WTC11 (cell line): Measurements from ENCODE around the gene TESK2. TPM values are rescaled to one million over a fixed set of nuclear protein-coding genes. Genes with fewer than 3 reads are reported as not detected.

Experiments
- ATAC-seq: fragments of 200-7000 bp; cut with Tn5 transposase; 2 replicates; pipeline ENCODE4 v1.10.0; 2021; ENCODE audit warnings: mild to moderate bottlenecking, moderate library complexity
- CTCF ChIA-PET: fragments of 300-600 bp; sonication (Branson Sonifier 250); formaldehyde crosslinking; loops from one replicate; lab custom pipeline; 2021; ENCODE audit warnings: antibody characterized with exemption; lab: Charles Lee
- POLR2A ChIA-PET: fragments of 350-600 bp; sonication (Branson Sonifier 250); formaldehyde crosslinking; loops from one replicate; lab custom pipeline; 2021; ENCODE audit warnings: antibody characterized with exemption; lab: Charles Lee
- DNase-seq: peaks from one replicate; pipeline ENCODE4 v3.0.0; 2021; ENCODE audit warnings: low spot score
- H3K27ac Mint-ChIP-seq: 2 replicates; pipeline ENCODE4 v1.8.0; 2021; ENCODE audit warnings: mixed read lengths
- H3K27me3 Mint-ChIP-seq: 2 replicates; pipeline ENCODE4 v1.8.0; 2021; ENCODE audit warnings: low read depth, mild to moderate bottlenecking, moderate library complexity, mixed read lengths
- H3K36me3 Mint-ChIP-seq: 2 replicates; pipeline ENCODE4 v1.8.0; 2021; ENCODE audit warnings: mixed read lengths
- H3K4me1 Mint-ChIP-seq: 2 replicates; pipeline ENCODE4 v1.8.0; 2022; ENCODE audit warnings: mixed read lengths
- H3K4me3 Mint-ChIP-seq: 2 replicates; pipeline ENCODE4 v1.8.0; 2021; ENCODE audit warnings: mild to moderate bottlenecking, moderate library complexity, mixed read lengths
- H3K9me3 Mint-ChIP-seq: 2 replicates; pipeline ENCODE4 v1.8.0; 2021; ENCODE audit warnings: mixed read lengths
- GTF2I ChIP-seq: fragments of 250-450 bp; sonication (Bioruptor Pico); conservative IDR thresholded peaks from 2 replicates; pipeline ENCODE4 v1.4.0; 2021; ENCODE audit warnings: mild to moderate bottlenecking
- JAZF1 ChIP-seq: fragments of 250-450 bp; sonication (Bioruptor Pico); IDR thresholded peaks from 2 replicates; pipeline ENCODE4 v1.9.0; 2021; ENCODE audit warnings: moderate library complexity, mild to moderate bottlenecking, inconsistent platforms
- MYBL2 ChIP-seq: sonication (generic); formaldehyde crosslinking; IDR thresholded peaks from 2 replicates; pipeline ENCODE4 v1.8.1; 2023; ENCODE audit warnings: mild to moderate bottlenecking, moderate library complexity, missing genetic modification reagents
- NFYB ChIP-seq: sonication (generic); formaldehyde crosslinking; conservative IDR thresholded peaks from 2 replicates; pipeline ENCODE4 v1.8.0; 2022; ENCODE audit warnings: low read depth, missing genetic modification reagents
- NR1H2 ChIP-seq: sonication (generic); formaldehyde crosslinking; IDR thresholded peaks from 2 replicates; pipeline ENCODE4 v1.9.0; 2021; ENCODE audit warnings: mild to moderate bottlenecking, moderate library complexity, missing genetic modification reagents
- PRRX2 ChIP-seq: fragments of 250-450 bp; sonication (Bioruptor Pico); IDR thresholded peaks from 2 replicates; pipeline ENCODE4 v1.8.0; 2021; ENCODE audit warnings: mild to moderate bottlenecking
- SMAD4 ChIP-seq: sonication (generic); formaldehyde crosslinking; IDR thresholded peaks from 2 replicates; pipeline ENCODE4 v1.8.0; 2022; ENCODE audit warnings: mild to moderate bottlenecking, missing genetic modification reagents
- SOX15 ChIP-seq: fragments of 250-450 bp; sonication (Bioruptor Pico); IDR thresholded peaks from 2 replicates; pipeline ENCODE4 v1.9.0; 2021; ENCODE audit warnings: mild to moderate bottlenecking
- TCF7 ChIP-seq: sonication (generic); formaldehyde crosslinking; IDR thresholded peaks from 2 replicates; pipeline ENCODE4 v1.8.0; 2022; ENCODE audit warnings: mild to moderate bottlenecking, low read depth, missing genetic modification reagents, moderate library complexity
- ZNF219 ChIP-seq: sonication (generic); formaldehyde crosslinking; IDR thresholded peaks from 2 replicates; pipeline ENCODE4 v1.8.0; 2023; ENCODE audit warnings: missing genetic modification reagents, mild to moderate bottlenecking, borderline replicate concordance
- ZNF263 ChIP-seq: sonication (generic); formaldehyde crosslinking; IDR thresholded peaks from 2 replicates; pipeline ENCODE4 v1.8.1; 2022; ENCODE audit warnings: low read depth, mild to moderate bottlenecking, moderate library complexity, missing genetic modification reagents
- ZNF396 ChIP-seq: fragments of 250-450 bp; sonication (Bioruptor Pico); IDR thresholded peaks from 2 replicates; pipeline ENCODE4 v1.8.0; 2021; ENCODE audit warnings: mild to moderate bottlenecking, moderate library complexity, borderline replicate concordance
- total RNA-seq: library from RNA; stranded (reverse); gene quantifications from 3 replicates; pipeline ENCODE4 v1.2.3, GENCODE V29; 2021
- TF ChIP-seq, protein P1 (sequence below): fragments of 250-450 bp; sonication (Bioruptor Pico); IDR thresholded peaks from 2 replicates; pipeline ENCODE4 v1.9.0; 2021; ENCODE audit warnings: mild to moderate bottlenecking, borderline replicate concordance
- TF ChIP-seq, protein P2 (sequence below): sonication (generic); formaldehyde crosslinking; IDR thresholded peaks from 2 replicates; pipeline ENCODE4 v1.8.0; 2022; ENCODE audit warnings: mild to moderate bottlenecking, missing genetic modification reagents
- TF ChIP-seq, protein P3 (sequence below): fragments of 250-450 bp; sonication (Bioruptor Pico); IDR thresholded peaks from 2 replicates; pipeline ENCODE4 v1.8.0; 2021; ENCODE audit warnings: mild to moderate bottlenecking
- TF ChIP-seq, protein P4 (sequence below): fragments of 250-450 bp; sonication (Bioruptor Pico); IDR thresholded peaks from 2 replicates; pipeline ENCODE4 v1.9.0; 2021; ENCODE audit warnings: mild to moderate bottlenecking

The TESK2 gene
- total RNA-seq, 1 experiment from 2014 or later, result 13.3 TPM

DNA sequence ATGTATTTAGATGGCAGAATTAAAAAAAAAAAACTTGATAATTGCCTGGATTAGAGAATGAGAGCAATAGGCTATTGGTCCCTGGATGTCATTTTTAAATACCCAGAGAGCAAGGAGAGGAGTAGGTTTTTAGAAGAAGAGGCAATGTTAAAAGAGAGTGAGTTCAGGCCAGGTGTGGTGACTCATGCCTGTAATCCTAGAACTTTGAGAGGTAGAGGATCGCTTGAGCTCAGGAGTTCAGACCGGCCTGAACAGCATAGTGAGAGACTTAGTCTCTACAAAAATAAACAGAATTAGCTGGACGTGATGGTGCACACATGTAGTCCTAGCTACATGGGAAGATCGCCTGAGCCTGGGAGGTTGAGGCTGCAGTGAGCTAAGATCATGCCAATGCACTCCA is 134.8 kb downstream of the TESK2 start (continued):
- TF ChIP-seq, protein P1, sequence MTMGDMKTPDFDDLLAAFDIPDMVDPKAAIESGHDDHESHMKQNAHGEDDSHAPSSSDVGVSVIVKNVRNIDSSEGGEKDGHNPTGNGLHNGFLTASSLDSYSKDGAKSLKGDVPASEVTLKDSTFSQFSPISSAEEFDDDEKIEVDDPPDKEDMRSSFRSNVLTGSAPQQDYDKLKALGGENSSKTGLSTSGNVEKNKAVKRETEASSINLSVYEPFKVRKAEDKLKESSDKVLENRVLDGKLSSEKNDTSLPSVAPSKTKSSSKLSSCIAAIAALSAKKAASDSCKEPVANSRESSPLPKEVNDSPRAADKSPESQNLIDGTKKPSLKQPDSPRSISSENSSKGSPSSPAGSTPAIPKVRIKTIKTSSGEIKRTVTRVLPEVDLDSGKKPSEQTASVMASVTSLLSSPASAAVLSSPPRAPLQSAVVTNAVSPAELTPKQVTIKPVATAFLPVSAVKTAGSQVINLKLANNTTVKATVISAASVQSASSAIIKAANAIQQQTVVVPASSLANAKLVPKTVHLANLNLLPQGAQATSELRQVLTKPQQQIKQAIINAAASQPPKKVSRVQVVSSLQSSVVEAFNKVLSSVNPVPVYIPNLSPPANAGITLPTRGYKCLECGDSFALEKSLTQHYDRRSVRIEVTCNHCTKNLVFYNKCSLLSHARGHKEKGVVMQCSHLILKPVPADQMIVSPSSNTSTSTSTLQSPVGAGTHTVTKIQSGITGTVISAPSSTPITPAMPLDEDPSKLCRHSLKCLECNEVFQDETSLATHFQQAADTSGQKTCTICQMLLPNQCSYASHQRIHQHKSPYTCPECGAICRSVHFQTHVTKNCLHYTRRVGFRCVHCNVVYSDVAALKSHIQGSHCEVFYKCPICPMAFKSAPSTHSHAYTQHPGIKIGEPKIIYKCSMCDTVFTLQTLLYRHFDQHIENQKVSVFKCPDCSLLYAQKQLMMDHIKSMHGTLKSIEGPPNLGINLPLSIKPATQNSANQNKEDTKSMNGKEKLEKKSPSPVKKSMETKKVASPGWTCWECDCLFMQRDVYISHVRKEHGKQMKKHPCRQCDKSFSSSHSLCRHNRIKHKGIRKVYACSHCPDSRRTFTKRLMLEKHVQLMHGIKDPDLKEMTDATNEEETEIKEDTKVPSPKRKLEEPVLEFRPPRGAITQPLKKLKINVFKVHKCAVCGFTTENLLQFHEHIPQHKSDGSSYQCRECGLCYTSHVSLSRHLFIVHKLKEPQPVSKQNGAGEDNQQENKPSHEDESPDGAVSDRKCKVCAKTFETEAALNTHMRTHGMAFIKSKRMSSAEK (CRISPR knock-in tag), result no peak
- TF ChIP-seq NR1H2 (CRISPR knock-in tag), result no peak
- no peak for TF ChIP-seq TCF7

DNA sequence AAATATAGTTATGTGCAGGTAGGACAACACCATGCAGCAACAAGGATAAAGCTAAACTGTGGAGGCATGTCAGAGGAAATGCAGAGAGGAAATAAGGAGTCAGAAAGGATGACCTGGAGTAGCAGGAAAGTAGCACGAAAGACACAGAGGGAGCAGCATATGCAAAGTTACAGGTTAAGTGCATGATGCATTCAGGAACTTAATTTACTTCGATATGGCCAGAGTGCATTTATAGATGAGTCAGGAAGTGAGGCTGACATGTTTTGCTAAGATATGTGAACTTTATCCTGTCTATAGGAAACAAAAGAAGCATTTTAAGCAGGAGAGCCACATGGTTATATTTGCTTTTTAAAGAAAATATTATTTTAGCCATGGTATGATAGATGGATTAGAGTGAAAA is 135.3 kb downstream of the TESK2 start:
- peaks cover 18% of the 10 kb centered on the region for H3K4me1 Mint-ChIP-seq
- TF ChIP-seq PRRX2 (CRISPR knock-in tag), result no peak
- ChIA-PET CTCF (interaction anchor here (0.6 to 6.5 kb wide), 5 partner anchors 12 to 575 kb away, joined by 3 to 170 read pairs (median 4); partner anchors contain the start of gene TESK2), POLR2A (no interaction called here)
- H3K4me3 Mint-ChIP-seq, result no peak overlapping the region
- H3K27ac Mint-ChIP-seq, result no peak overlapping the region
- DNase-seq, result no peak
- no peaks in the 10 kb centered on the region for H3K36me3 Mint-ChIP-seq
- H3K27me3 Mint-ChIP-seq, result no peaks in the 10 kb centered on the region
- ATAC-seq, result no peak
- H3K9me3 Mint-ChIP-seq, result no peaks in the 10 kb centered on the region

DNA sequence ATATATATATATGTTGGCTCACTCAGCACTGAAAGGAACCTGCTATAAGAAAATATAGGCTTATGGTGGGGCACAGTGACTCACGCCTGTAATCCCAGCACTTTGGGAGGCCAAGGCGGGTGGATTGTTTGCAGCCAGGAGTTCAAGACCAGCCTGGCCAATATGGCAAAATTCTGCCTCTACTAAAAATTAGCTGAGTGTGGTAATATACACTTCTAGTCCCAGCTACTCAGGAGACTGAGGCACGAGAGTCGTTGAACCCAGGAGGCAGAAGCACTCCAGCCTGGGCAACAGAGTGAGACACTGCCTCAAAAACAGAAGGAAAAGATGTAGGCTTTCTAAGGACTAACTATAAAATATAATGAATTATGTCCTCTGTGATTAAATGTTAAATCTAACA is 136.1 kb downstream of the TESK2 start:
- no peaks in the 10 kb centered on the region for H3K27me3 Mint-ChIP-seq
- no peaks in the 10 kb centered on the region for H3K9me3 Mint-ChIP-seq
- TF ChIP-seq NFYB (CRISPR knock-in tag), result no peak
- TF ChIP-seq JAZF1 (CRISPR knock-in tag), result no peak
- CTCF ChIA-PET, result interaction anchor here (1.1 kb wide), 1 partner anchor 11 kb away, joined by 4 read pairs; no protein-coding TSS in a partner anchor
- POLR2A ChIA-PET, result no interaction called here
- H3K4me1 Mint-ChIP-seq, result peaks cover 10% of the 10 kb centered on the region
- H3K4me3 Mint-ChIP-seq, result no peak overlapping the region
- H3K27ac Mint-ChIP-seq, result no peak overlapping the region
- no peak for DNase-seq
- H3K36me3 Mint-ChIP-seq, result no peaks in the 10 kb centered on the region
- no peak for ATAC-seq

DNA sequence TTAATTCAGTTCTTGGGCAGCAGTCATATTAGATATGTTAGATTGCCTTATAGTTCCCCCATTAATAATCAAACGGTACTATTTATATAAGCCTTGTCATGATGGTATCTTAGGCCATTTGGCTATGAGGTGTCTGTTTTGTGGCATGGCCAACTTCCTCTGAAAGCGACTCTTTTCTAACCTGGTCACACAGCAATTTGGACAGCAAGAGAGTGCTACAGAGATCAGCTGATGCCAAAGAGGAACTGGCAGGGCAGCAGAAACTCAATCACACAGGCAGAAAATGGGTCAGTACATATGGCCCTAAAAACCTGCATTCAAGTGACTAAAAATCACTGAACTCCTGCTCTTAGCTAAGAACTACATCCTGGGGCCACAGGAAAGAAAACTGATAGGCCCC is 137.3 kb downstream of the TESK2 start:
- H3K36me3 Mint-ChIP-seq, result no peaks in the 10 kb centered on the region
- no peak overlapping the region for H3K4me3 Mint-ChIP-seq
- H3K27me3 Mint-ChIP-seq, result no peaks in the 10 kb centered on the region
- no peak for ATAC-seq
- H3K9me3 Mint-ChIP-seq, result no peaks in the 10 kb centered on the region
- peaks cover 9% of the 10 kb centered on the region; the same call in 1 of the 2 replicates for H3K4me1 Mint-ChIP-seq
- ChIA-PET CTCF (interaction anchor here (0.6 kb wide), 1 partner anchor 204 kb away, joined by 3 read pairs; no protein-coding TSS in a partner anchor), POLR2A (no interaction called here)
- DNase-seq, result no peak
- H3K27ac Mint-ChIP-seq, result no peak overlapping the region
- TF ChIP-seq ZNF396 (CRISPR knock-in tag) (no peak), SMAD4 (CRISPR knock-in tag) (no peak), JAZF1 (CRISPR knock-in tag) (no peak), GTF2I (no peak), ZNF263 (CRISPR knock-in tag) (no peak), MYBL2 (CRISPR knock-in tag) (no peak), SOX15 (CRISPR knock-in tag) (no peak), ZNF219 (CRISPR knock-in tag) (no peak)
- TF ChIP-seq, protein P2, sequence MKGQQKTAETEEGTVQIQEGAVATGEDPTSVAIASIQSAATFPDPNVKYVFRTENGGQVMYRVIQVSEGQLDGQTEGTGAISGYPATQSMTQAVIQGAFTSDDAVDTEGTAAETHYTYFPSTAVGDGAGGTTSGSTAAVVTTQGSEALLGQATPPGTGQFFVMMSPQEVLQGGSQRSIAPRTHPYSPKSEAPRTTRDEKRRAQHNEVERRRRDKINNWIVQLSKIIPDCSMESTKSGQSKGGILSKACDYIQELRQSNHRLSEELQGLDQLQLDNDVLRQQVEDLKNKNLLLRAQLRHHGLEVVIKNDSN (CRISPR knock-in tag), result no peak
- TF ChIP-seq, protein P1 (CRISPR knock-in tag), result no peak
- TF ChIP-seq, protein P3, sequence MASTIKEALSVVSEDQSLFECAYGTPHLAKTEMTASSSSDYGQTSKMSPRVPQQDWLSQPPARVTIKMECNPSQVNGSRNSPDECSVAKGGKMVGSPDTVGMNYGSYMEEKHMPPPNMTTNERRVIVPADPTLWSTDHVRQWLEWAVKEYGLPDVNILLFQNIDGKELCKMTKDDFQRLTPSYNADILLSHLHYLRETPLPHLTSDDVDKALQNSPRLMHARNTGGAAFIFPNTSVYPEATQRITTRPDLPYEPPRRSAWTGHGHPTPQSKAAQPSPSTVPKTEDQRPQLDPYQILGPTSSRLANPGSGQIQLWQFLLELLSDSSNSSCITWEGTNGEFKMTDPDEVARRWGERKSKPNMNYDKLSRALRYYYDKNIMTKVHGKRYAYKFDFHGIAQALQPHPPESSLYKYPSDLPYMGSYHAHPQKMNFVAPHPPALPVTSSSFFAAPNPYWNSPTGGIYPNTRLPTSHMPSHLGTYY (CRISPR knock-in tag), result no peak
- TF ChIP-seq, protein P4, sequence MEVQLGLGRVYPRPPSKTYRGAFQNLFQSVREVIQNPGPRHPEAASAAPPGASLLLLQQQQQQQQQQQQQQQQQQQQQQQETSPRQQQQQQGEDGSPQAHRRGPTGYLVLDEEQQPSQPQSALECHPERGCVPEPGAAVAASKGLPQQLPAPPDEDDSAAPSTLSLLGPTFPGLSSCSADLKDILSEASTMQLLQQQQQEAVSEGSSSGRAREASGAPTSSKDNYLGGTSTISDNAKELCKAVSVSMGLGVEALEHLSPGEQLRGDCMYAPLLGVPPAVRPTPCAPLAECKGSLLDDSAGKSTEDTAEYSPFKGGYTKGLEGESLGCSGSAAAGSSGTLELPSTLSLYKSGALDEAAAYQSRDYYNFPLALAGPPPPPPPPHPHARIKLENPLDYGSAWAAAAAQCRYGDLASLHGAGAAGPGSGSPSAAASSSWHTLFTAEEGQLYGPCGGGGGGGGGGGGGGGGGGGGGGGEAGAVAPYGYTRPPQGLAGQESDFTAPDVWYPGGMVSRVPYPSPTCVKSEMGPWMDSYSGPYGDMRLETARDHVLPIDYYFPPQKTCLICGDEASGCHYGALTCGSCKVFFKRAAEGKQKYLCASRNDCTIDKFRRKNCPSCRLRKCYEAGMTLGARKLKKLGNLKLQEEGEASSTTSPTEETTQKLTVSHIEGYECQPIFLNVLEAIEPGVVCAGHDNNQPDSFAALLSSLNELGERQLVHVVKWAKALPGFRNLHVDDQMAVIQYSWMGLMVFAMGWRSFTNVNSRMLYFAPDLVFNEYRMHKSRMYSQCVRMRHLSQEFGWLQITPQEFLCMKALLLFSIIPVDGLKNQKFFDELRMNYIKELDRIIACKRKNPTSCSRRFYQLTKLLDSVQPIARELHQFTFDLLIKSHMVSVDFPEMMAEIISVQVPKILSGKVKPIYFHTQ (CRISPR knock-in tag), result no peak
